GM18502 (cell line): ENCODE results near the gene NKX6-2.

Experiments
- ATAC-seq: cut with Tn5 transposase; IDR thresholded peaks from one replicate; pipeline ENCODE4 v1.9.1; 2021; ENCODE audit warnings: mild to moderate bottlenecking; ENCODE audit not compliant: unreplicated experiment, poor library complexity

The NKX6-2 gene

DNA sequence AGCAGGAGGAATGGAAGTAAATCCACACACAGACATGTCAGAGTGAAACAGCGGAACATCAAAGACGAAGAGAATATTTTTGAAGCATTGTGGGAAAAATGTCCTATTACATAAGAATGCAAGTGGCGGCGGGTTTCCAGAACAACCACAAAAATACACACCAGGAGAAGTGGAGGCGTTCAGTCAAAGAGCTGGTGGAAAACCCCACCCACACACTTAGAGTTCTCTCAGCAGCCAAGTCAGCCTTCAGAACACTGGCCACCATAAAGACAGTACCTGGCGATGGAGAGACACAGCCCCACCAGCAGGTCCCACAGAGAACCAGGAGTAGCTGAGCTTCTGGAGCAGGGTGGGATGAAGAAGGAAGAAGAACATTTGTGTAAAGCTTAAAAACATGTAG is 23.7 kb downstream of the NKX6-2 start:
- no peak for ATAC-seq

DNA sequence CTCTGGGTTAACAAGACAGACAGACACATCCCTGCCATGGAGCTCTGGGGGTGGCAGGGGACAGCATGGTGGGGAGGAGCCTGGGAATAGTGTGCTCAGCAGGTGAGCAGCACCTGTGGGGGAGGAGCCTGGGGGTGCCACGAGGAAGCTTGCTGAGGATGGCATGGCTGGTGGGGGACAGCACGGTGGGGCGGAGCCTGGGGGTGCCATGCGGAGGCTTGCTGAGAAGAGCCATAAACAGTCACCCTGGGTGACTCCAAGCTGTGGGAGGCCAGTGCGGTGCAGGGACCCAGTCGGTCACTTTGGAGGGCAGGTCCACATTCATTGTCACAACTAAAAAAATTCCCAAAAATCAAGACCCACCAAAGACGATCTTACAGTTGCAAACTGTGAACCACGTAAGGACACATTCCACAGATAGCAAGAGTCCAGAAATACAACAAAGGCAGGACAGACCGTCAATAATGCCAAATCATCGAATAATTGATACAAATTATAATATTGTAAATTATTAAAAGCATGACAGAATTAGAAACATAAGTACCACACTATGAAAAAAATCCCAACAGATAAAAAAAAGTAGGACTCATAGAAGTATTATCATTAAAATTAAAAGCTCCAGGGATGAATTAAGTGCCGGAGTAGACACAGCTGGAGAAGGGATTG is 24.4 kb downstream of the NKX6-2 start:
- ATAC-seq, result no peak

DNA sequence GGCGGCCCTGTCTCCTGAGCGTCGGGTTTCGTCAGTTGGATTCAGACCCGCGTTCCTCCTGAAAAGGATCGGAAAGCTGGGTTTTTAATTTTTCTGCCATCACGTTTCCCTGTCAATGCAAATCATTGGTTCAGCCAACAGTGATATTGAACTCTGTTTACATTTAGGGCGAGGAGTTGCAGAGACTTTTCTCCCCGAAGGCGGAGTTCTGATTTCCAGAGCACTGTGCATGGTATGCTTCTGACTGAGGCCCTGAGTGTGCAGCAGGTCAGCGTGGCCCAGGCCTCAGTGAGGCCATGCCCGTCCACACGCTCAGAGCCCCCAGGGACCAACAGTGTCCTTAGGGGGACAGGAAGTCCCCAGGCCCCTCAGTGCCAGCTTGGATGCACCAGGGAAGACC is 27.1 kb downstream of the NKX6-2 start:
- ATAC-seq, result no peak

DNA sequence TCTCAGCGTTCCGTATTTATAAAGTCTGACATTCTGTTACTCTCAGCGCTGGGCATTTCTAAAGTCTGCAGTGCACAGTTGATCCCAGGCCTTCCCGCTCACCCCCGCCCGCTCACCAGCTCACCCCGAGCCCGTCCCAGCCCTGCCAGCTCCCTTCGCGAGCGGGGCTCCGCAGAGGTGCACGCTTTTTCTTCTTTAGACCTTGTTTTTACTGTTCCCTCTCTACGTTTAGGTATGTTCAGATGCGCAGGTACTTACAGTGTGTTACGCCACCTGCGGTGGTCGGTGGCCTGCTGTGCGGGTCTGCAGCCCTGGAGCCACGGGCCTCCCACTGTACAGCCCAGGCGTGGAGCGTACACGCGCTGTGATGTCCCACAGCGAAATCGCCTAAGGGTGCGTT is 28.8 kb downstream of the NKX6-2 start:
- ATAC-seq, result no peak

DNA sequence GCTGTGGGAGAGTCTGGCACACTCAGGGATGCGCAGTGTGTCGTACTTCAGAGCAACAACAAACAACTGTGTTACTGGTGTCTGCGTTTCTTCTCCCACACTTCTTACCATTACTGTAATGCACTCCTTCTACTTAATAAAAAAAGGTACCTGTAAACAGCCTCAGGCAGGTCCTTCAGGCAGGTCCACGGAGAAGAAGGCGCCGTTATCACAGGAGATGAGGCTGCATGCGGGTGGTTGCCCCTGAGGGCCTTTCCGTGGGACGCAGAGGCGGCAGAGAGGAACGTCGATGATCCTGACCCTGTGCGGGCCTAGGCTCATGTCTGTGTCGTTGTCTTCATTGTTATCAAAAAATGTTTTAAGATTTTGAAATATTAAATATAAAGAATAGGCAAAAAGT is 29.4 kb downstream of the NKX6-2 start:
- ATAC-seq, result no peak

DNA sequence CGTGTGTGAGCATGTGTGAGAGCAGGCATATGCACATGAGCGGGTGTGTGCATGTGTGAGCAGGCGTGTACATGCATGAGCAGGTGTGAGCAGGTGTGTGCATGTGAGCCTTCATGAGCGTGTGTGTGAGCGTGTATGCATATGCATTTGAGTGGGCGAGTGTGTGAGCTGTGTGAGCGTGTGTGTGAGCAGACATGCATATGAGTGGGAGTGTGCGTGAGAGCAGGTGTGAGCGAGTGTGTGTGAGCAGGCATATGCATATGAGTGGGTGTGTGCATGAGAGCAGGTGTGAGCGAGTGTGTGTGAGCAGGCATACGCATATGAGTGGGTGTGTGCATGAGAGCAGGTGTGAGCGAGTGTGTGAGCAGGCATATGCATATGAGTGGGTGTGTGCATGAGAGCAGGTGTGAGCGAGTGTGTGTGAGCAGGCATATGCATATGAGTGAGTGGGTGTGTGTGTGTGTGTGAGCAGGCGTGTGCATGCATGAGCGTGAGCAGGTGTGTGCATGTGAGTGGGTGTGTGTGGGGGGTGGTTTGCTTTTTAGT is 30.7 kb downstream of the NKX6-2 start:
- ATAC-seq, result no peak

DNA sequence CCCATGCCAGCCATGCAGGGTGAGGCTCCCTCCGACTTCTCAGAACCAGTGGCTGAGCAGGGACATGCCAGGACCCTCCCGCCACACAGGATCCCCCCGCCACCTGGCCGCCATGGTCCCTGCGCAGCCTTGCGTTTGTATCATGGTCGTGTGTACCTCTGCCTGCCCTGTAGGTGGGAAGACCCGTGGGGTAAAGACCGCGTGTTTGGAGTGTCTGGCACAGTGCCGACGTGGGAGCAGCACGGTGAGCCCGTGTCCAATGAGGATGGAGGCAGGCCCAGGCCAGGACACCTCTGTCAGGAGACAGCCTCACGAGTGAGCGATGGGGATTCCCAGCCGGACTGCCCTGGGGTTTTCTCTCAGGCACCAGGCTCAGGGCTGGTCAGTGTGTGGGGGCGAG is 31.9 kb downstream of the NKX6-2 start:
- no peak for ATAC-seq

DNA sequence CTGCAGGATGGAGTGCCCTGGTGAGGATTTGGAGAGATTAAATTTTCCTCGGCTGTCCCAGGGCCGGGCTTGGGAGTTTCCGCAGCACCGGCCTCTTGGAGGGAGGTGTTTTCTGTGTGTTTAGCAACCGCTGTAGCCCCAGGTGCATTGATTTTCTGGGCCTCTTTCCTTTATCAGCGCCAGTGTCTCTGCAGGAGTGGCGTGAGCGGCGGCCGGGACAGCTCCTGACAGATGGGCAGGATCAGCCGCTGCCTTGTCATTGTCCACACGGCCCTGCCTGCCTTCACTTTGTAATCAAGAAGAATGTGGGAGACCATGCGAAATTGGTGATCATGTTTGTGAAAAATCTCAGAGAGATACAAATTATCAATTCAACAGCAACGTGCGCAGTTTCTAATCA is 32.4 kb downstream of the NKX6-2 start:
- no peak for ATAC-seq

DNA sequence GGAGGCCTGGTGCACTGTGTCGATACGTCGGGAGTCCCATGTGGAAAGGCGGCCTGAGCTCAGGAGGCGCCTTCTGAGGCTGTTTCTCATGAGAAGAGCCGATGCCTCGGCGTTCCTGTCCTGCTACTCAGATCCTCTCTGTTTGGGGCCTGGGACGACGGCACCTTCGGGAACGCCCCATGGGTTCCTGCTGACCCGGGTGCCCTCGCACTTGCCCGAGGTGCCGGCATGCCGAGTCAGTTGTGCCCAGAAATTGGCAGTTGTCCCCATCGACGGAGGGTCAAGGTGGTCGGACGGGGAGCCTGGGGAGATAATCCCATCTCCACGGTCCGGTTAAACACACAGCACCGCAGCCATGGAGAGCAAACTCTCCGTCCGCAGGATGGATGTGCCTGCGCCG is 33.0 kb downstream of the NKX6-2 start:
- ATAC-seq, result no peak

DNA sequence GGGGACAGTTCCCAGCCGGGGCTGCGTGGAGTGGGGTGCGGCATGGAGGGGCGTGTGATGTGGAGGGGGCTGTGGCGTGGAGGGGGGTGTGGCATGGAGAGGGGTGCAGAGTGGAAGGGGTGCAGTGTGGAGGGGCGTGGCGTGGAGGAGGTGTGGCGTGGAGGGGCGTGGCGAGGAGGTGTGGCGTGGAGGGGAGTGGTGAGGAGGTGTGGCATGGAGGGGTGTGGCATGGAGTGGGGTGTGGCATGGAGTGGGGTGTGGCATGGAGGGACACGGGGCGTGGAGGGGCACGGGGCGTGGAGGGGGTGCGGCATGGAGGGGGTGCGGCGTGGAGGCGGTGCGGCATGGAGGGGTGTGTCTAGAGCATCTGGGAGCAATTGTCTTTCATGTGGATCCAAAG is 33.6 kb downstream of the NKX6-2 start:
- no peak for ATAC-seq

DNA sequence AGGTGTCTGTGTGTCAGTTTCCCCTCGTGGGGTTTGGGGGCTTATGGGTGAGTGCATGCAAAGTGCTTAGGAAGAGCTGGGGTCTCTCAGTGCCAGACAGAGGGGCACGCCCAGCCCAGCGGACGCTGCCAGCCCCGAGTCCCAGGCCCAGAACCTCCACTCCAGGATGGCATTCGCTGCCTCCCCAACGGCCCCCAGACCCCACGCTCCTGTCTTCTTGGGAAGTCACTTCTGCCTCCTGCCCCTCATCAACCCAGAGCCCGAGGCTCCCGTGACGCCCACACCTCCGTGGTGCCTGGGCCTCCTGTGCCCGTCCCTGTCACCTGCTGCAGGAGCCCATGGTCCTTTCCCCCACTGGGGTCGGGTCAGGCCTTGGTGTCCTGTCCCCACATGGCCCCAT is 35.0 kb downstream of the NKX6-2 start:
- ATAC-seq, result no peak

DNA sequence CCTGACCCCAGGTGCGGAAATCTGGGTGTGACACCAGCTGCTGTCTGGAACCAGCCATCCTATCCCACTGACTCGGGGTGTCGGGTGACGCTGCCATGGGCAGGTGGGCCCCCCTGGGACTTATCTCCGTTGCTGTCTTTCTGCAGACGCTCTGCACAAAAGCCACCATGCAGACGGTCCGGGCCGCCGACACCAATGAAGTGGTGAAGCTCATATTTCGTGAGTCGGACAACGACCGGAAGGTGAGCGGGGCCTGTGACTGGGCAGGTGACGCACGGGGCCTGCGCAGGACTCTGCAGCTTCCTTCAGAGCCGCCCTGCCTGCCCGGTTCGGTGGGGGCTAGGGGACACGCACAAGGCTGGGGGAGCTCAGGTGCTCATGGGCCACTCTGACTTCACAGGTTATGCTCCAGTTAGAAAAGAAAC is 36.6 kb downstream of the NKX6-2 start:
- no peak for ATAC-seq

DNA sequence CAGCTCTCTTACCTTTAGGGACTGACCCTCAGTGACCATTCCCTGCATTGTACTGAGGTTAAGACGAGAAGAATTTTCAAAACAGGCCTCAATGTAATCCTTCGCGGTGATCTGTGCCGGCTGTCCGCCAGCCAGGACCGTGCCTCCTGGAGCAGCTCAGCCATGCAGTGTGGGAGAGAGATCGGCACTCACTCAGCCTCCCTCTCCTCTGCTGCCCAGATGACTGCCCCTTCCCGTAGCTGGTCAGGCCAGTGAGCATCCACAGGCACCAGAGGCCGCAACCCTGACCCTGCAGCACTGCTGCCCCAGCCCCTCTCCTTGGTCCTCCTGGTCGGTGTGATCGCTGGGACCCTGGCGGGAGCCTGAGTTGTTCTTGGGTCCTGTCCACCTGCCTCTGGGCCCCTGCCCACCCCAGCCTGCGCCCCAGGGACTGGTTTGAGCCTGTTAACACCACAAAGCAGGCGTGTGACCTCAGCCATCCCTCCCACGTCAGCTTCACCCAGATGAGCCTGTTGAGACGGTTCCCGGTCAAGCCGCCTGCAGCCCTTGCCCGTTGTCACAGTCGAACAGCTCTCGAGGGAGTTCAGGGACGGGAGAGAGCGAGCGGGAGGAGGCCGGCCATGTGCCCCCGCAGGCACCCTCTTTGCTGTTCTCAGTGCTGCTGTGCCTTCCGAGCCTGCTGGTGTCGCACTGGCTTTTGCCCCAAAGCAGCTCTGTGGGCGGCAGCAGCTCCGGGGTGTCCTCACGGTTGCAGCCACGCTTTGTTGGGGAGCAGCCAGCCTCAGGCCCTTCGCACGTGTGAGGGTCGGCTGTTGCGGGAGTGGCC is 37.2 kb downstream of the NKX6-2 start:
- no peak for ATAC-seq

DNA sequence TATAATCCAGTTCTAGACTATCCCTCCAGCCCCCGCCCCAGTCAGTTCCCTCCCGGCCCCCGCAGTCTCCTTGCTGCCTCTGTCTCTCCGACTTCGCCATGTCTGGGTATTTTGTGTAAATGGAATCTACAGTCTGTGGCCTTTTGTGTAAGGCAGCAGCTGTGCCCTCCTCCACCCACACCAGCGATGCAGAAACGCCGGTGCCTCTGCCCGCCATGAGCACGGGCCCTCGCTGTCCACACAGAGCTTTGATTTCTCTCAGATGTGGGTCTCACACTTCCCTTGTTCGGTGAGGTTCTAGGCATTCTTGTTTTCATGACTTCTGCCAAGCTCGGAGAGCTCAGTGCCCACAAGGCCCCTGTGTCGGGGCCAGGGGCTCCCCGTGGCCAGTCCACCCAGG is 37.8 kb downstream of the NKX6-2 start:
- no peak for ATAC-seq

DNA sequence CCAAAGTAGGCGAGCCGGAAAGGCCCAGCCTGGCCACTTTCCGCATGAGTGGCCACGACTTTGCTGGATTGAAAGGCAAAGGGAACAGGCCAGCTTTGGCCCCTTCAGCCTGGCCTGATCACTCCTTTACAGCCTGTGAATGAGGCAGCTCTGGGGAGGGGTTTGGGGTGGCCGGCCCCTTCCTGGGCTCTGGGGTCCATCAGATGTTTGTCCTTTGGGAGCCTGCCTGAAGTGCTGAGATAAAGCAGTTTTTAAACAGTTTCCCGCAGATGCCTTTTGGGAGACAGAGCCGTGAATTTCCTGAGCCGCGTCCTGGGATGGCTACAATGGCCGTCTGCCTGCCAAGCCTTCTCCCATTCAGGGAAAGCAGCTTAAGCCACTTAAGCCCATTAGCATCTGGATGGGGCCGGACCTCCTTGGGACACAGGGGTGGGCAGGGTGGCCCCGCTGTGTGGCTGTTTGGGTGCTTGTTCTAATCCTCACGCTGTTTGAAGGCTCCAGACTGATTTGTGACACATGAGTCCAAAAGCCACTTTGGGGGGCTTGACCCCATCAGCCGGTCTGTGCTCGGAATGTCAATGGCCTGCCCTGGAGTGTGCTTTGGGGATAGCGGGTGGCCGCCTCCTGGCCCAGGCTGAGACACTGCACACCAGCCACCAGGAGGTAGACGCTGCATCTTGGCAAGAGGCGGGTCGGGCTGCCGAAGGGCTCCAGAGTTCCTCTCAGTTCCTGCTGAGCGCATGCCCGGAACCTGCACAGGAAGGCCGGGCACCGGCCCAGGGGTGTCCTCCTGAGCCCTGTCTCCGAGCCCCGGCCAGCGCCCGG is 38.9 kb downstream of the NKX6-2 start:
- ATAC-seq, result no peak

DNA sequence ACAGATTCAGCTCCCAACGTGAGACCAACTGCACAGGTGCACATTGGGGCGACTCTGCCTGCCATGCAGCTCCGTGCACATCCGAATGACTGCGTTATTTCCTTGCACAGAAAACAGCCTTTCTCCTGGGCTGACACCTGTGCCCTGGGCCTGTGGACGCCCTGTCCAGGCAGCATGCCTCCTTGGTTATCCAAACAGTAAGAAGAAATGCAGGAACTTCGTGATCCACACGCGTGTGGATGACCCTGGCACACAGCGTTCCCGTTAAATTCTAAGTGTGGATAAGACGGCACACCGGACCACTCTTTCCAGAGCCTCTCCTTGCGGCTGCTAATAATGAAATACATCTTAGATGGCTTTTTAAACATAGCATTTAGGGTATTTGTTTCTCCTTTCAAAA is 39.6 kb downstream of the NKX6-2 start:
- ATAC-seq, result no peak

DNA sequence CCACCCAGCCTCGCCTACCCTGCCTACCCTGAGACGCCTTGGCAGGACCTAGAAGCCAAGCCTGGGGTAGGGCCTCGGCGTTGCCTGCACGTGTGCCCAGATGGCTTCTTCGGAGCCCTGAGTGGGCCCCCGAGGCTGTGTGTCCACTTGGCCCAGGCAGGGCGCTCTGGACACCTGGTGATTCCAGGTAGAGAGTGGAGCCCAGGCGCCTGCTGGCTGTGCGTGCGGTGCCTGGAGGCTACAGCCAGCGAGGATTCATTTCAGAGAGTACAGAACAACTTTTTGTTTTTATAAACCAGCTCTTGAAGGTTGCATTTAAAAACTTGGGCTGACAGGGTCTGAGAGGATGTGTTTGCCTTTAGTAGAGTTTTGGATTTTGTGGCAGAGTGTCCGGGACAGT is 40.0 kb downstream of the NKX6-2 start:
- no peak for ATAC-seq

DNA sequence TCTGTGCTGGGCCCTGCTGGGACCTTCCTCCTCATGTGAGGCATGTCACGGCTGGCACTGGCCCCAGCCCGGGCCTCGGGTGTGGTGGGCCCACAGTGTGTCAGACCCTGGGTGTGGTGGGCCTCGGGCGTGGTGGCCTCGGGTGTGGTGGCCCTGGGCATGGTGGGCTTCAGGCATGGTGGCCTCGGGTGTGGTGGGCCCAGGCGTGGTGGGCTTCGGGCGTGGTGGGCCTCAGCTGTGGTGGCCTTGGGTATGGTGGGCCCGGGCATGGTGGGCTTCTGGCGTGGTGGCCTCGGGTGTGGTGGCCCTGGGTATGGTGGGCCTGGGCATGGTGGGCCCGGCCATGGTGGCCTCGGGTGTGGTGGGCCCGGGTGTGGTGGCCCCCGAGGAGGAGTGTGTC is 40.4 kb downstream of the NKX6-2 start:
- ATAC-seq, result no peak

DNA sequence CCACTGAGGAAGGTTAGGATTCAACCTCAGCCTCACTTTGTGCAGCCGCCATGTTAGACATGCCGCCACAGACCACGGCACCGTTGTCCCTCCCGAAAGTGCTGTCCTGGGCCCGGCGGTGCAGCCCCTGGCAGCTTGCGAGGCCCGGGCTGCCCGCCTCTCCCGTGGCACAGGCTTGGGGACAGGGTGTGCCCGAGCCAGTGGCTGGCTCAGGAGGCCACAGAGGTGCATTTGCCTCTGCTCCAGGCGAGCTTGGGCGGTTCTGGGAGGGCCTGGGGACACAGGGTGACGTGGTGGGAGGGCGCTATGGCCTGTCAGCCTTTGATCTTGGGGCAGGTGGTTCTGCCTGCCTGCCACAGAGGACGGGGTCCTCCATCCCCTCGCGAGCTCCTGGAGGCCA is 41.1 kb downstream of the NKX6-2 start:
- ATAC-seq, result no peak

DNA sequence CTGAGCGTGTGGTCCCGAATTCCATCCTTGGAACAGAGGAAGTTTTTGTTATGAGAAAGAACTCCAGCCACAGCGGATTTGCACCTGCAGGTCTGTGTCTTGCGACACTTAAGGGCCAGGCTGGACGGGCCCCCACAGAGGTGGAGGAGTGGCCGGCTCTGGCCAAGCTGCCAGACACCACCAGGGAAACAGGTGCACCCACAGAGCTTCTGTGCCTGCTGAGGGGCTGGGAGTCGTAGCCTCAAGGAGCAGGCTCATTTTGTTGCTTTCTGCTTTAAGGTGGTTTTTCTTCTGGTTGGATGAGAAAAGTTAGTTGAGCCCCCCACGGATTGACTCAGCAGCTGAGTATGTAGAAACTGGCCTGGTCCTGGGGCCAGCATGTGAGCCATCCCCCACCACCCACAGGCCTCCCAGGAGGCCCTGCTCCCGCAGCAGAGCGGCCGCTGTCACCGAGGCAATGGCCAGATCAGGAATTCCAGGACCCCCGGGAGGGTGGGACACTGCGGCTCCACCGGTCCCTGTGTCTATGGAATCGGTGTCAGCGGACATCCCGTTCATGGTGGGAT is 41.9 kb downstream of the NKX6-2 start:
- no peak for ATAC-seq
